Lung (tissue), 12 donors: ENCODE results near the gene PSD. TPM values are rescaled to one million over a fixed set of nuclear protein-coding genes. Genes with fewer than 3 reads are reported as not detected.

Source experiments
- ATAC-seq: fragments of 200-7000 bp; cut with Tn5 transposase; one replicate; pipeline ENCODE4 v1.9.1; 2020; ENCODE audit warnings: moderate number of reproducible peaks; ENCODE audit not compliant: insufficient read depth, low FRiP score
- DNase-seq, 3 donors: peaks; one replicate each; pipeline ENCODE4 v3.0.0-alpha.2; 2013 to 2017
- H3K27ac ChIP-seq, 2 donors: one replicate each; pipeline ENCODE4 v1.5.1; 2013; ENCODE audit warnings: mild to moderate bottlenecking in 2 of 2, moderate library complexity in 2 of 2, control low read depth in 1 of 2, inconsistent platforms in 1 of 2, low read depth in 1 of 2, low read length in 1 of 2
- H3K27me3 ChIP-seq, 3 donors: one replicate each; pipeline ENCODE4 v1.5.1; 2013; ENCODE audit warnings: low read length in 2 of 3; ENCODE audit not compliant: control insufficient read depth in 3 of 3, insufficient read depth in 3 of 3
- H3K36me3 ChIP-seq, 4 donors: one replicate each; pipeline ENCODE4 v1.5.1; 2013; ENCODE audit warnings: low read length in 4 of 4, mild to moderate bottlenecking in 1 of 4, moderate library complexity in 1 of 4; ENCODE audit not compliant: control insufficient read depth in 4 of 4, insufficient read depth in 4 of 4
- H3K4me1 ChIP-seq, 5 donors: one replicate each; pipeline ENCODE4 v1.5.1; 2013; ENCODE audit warnings: low read length in 5 of 5, mild to moderate bottlenecking in 2 of 5, moderate library complexity in 1 of 5; ENCODE audit not compliant: control insufficient read depth in 5 of 5, insufficient read depth in 5 of 5
- H3K4me3 ChIP-seq: one replicate; pipeline ENCODE4 v1.5.1; 2013; ENCODE audit warnings: mild to moderate bottlenecking, control low read depth, moderate library complexity
- H3K9ac ChIP-seq, 2 donors: one replicate each; pipeline ENCODE4 v1.5.1; 2013; ENCODE audit warnings: low read length in 2 of 2, control low read depth in 1 of 2; ENCODE audit not compliant: insufficient read depth in 1 of 2
- H3K9me3 ChIP-seq, 4 donors: one replicate each; pipeline ENCODE4 v1.5.1; 2013; ENCODE audit warnings: low read length in 3 of 4, mild to moderate bottlenecking in 1 of 4, moderate library complexity in 1 of 4; ENCODE audit not compliant: control insufficient read depth in 4 of 4, insufficient read depth in 3 of 4
- whole genome bisulfite sequencing, 2 donors: extraction: QIAGEN DNeasy Blood & Tissue Kit; methylation state at CpG; one replicate each; pipeline ENCODE4 v1.1.7; 2013; 5-methylcytosine and 5-hydroxymethylcytosine counted together
- polyA plus RNA-seq, 2 donors: library from polyadenylated mRNA; stranded (reverse); fragments of 200-250 nt; gene quantifications; one replicate each; pipeline ENCODE4 v1.2.1, GENCODE V29; 2013
- total RNA-seq, 2 donors: library from RNA; depleted of rRNA in 1 of 2; stranded (reverse); fragments of >200 nt in 1 of 2; gene quantifications; one replicate each; pipeline ENCODE4 v1.2.1, GENCODE V29; 2014 to 2021
- TF ChIP-seq, protein P1 (sequence below): IDR thresholded peaks from 2 replicates; pipeline ENCODE4 v1.5.1; 2012; ENCODE audit warnings: mild to moderate bottlenecking; ENCODE audit errors: control extremely low read depth, extremely low read depth
- donor health status: control.
- donor health status: control.
- donor health status: Bipolar disorder and iron deficiency.
- donor health status: healthy.
- donor health status: DM: yes; HTN: yes; CAD: no.

The PSD gene
- total and polyA plus RNA-seq, 4 donors, result 1.1 to 5.3 (median 3.2) TPM

DNA sequence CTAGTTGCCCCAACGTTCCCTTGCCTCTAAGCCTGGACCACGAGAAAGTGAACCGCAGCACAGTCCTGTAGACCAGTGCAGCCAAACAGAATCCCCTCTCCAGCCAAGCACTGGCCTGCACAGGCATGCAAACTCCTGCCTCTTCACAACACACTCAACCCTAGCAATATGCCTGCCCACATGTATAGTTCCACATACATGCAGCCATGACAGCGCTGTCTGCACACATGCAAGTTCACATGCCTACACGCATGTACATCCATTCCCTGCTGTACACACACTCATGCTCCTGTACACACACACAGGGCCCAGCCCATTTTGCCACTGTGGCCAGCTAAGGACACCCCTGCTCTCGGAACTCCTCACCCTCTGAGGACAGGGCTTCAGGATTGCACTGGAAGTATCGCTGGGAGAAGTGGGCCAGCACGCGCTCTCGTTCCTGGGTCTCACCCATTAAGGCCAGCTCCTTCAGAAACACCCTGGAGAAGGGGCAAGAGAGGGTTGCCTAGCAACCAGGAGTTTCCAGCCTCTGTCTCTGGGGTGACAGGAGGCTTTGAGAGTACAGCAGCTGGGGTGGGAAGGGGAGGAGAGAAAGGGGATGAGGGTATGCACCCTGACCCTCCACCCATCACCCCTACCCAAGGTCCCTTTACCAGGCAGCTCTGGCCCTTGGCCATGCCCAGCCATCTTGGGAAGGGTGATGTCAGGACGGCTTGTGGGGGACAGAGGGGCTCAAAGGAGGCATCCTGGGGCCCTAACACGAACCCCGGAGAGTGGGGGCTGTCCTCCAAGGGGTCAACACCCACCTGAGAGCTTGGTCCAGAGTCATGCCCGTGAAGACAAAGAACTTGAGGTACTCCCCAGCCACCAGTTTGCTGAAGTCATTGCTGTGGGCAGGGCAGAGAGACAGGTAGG, 7.0 kb downstream of the PSD start:
- H3K4me1 ChIP-seq, result peaks cover 0 to 31% (median 10%) of the 10 kb centered on the region in 5 donors
- H3K9me3 ChIP-seq, result no peaks in the 10 kb centered on the region
- no peak overlapping the region for H3K9ac ChIP-seq
- H3K4me3 ChIP-seq, result no peak overlapping the region
- DNase-seq (no peak), ATAC-seq (no peak)
- TF ChIP-seq, protein P1, sequence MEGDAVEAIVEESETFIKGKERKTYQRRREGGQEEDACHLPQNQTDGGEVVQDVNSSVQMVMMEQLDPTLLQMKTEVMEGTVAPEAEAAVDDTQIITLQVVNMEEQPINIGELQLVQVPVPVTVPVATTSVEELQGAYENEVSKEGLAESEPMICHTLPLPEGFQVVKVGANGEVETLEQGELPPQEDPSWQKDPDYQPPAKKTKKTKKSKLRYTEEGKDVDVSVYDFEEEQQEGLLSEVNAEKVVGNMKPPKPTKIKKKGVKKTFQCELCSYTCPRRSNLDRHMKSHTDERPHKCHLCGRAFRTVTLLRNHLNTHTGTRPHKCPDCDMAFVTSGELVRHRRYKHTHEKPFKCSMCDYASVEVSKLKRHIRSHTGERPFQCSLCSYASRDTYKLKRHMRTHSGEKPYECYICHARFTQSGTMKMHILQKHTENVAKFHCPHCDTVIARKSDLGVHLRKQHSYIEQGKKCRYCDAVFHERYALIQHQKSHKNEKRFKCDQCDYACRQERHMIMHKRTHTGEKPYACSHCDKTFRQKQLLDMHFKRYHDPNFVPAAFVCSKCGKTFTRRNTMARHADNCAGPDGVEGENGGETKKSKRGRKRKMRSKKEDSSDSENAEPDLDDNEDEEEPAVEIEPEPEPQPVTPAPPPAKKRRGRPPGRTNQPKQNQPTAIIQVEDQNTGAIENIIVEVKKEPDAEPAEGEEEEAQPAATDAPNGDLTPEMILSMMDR, result no peak
- H3K27ac ChIP-seq, result no peak overlapping the region
- peaks cover 5 to 41% (median 7%) of the 10 kb centered on the region in 3 donors for H3K27me3 ChIP-seq
- H3K36me3 ChIP-seq, result no peaks in the 10 kb centered on the region
- WGBS, 2 donors, result 76 to 88% methylated on average over 14 of the region's 14 CpGs

GRCh38 chr10:102410429-102411073, 8.0 kb downstream of the PSD start:
- 1 to 3% methylated on average over 41 to 48 of the region's 48 CpGs for WGBS, 2 donors
- no peak overlapping the region for H3K4me3 ChIP-seq
- ATAC-seq, result no peak

DNA sequence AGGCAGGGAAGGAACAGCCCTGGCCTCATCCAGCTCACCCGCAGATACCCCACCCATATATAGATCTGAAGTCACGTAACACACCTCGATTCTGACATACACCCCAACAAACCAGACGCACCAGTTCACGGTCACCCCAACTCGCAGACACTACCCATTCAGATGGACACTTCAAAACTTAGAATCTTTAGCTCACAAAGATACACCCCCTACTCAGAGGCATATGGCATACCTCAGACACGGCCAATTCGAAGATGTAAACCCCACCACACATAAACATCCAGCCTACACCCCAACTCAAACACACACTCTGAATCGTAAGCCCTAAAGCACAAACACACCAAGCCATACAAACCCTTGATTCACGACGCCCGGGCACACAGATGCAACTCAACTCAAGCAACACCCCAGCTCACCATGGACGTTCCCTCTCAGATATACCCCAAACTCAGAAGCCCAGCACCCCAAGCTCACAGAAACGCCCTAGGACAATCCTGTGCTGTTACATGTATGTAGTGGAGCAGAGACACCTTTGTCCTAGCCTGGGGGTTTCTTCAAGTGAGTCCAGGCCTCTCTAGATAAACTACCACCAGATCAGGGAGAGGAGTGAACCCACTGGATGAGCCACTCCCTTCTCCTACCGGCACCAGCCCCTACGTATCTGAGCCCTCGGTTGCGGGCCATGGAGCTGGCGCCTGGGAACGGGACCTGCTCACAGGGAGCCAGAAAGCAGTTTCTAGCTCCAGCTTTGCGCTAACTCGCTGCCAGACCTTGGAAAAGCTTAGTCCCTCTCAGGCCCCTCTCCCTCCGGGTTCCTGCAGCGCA, 8.8 kb downstream of the PSD start:
- H3K9ac ChIP-seq, result peak overlapping the region in 1 of 2 donors; percentile 2
- no peak overlapping the region for H3K4me3 ChIP-seq
- H3K27me3 ChIP-seq, result peaks cover 4 to 39% (median 5%) of the 10 kb centered on the region in 3 donors
- H3K9me3 ChIP-seq, result no peaks in the 10 kb centered on the region
- peaks cover 0 to 31% (median 10%) of the 10 kb centered on the region in 5 donors for H3K4me1 ChIP-seq
- 29 to 38% methylated on average over 24 of the region's 24 CpGs for WGBS, 2 donors
- H3K36me3 ChIP-seq, result no peaks in the 10 kb centered on the region
- TF ChIP-seq, protein P1, result no peak
- no peak for ATAC-seq
- DNase-seq, result peak in 1 of 3 donors; percentile 45
- no peak overlapping the region for H3K27ac ChIP-seq

More at GRCh38 chr10:102410429-102411073, 8.0 kb downstream of the PSD start:
- no peaks in the 10 kb centered on the region for H3K9me3 ChIP-seq
- peaks cover 0 to 31% (median 10%) of the 10 kb centered on the region in 5 donors for H3K4me1 ChIP-seq
- H3K9ac ChIP-seq, result no peak overlapping the region
- H3K27me3 ChIP-seq, result peaks cover 5 to 41% (median 7%) of the 10 kb centered on the region in 3 donors
- H3K27ac ChIP-seq, result no peak overlapping the region
- no peaks in the 10 kb centered on the region for H3K36me3 ChIP-seq
- peak; percentile 71 to 80 (median 73) for DNase-seq
- TF ChIP-seq, protein P1, result no peak
